GM19328 (cell line): Measurements from ENCODE around the gene PFN1.

Experiments
- ATAC-seq: cut with Tn5 transposase; IDR thresholded peaks from one replicate; pipeline ENCODE4 v1.9.1; 2021; ENCODE audit warnings: mild to moderate bottlenecking, moderate library complexity; ENCODE audit not compliant: unreplicated experiment

PFN1 gene

DNA sequence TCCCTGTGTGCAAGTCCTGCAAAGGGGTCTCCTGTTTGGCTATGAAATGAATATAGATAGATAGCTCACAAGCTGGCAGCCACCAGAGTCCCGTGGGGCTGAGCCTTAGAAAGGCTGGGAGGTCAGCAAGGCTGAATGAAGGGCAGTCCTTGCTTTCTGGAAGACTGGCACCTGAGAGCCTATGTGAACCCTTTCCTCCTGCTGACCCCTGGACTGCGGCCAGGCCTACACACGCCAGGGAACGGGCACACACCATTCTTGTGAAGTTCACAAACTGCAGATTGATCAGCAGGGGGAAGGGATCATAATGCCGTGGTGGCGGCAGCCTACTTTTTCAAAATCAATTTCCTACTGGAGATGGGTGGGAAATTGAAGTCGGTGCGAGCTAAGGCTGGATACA is 50.0 kb downstream of the PFN1 start:
- no peak for ATAC-seq

DNA sequence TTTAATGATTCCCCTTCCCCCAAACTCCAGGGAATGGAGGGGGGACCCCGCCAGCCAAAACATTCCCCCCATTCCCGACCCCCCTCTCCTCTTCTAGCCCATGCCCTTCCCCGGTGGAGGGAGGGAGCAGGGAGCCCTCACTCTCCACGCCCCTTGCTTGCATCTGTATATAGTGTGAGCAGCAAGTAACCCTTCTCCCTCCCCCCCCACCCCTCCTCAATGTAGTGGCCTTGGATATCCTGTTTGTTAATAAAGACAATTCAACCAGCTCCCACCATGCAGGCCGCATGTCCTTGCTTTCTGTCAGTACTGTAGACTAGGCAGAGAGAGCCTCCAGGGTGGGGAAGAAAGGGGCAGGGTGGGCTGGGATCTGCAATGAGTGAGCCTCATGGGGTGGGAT is 50.5 kb downstream of the PFN1 start:
- no peak for ATAC-seq

DNA sequence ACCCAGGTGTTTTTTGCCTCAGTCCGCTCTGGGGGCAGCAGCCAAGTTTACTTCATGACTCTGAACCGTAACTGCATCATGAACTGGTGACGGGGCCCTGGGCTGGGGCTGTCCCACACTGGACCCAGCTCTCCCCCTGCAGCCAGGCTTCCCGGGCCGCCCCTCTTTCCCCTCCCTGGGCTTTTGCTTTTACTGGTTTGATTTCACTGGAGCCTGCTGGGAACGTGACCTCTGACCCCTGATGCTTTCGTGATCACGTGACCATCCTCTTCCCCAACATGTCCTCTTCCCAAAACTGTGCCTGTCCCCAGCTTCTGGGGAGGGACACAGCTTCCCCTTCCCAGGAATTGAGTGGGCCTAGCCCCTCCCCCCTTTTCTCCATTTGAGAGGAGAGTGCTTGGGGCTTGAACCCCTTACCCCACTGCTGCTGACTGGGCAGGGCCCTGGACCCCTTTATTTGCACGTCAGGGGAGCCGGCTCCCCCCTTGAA is 51.1 kb downstream of the PFN1 start:
- no peak for ATAC-seq

DNA sequence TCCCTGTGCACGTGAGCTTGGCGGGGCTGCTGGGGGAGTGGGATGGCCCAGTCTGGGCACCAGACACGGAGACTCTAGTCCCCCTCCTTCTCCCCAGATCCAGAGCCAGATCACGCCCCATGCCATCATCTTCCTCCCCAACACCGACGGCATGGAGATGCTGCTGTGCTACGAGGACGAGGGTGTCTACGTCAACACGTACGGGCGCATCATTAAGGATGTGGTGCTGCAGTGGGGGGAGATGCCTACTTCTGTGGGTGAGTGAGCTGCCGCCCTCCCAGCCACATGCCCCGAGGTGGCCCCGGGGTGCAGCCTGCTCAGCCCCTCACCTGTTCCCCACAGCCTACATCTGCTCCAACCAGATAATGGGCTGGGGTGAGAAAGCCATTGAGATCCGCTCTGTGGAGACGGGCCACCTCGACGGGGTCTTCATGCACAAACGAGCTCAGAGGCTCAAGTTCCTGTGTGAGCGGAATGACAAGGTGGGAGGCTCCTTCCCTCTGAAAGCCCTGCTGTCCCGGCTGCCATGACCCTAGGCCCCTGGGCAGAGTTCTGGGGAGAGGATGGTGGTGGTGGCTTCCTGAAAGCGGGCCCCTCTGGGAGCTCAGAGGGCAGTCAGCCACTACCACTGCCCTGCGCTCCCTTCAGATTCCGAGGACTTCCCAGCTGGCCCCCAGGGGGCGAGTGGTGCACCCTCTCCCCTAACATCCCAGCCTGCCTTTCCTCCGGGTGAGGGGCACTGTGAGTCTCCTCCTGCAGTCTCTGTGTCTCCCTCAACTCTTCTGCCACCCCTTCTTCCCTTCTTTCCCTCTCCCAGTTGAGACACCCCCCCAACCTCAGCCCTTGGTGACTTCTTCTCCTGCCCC is 51.8 kb downstream of the PFN1 start:
- ATAC-seq: no peak

DNA sequence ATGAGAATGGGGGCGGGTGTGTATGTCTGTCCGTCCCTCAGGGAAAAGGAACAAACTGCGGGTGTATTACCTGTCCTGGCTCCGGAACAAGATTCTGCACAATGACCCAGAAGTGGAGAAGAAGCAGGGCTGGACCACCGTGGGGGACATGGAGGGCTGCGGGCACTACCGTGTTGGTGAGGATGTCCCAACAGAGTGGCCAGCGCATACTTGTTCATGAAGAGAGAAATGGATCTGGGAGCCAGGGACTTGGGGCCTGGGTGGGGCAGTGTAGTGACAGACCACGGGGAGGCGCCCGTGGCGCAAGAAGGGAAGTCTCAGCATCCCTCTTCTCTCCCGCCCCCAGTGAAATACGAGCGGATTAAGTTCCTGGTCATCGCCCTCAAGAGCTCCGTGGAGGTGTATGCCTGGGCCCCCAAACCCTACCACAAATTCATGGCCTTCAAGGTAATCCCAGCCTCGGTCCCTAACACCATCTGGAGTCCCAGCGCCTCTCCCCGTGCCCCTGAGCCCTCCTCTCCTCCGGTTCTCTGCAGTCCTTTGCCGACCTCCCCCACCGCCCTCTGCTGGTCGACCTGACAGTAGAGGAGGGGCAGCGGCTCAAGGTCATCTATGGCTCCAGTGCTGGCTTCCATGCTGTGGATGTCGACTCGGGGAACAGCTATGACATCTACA is 52.5 kb downstream of the PFN1 start:
- ATAC-seq: no peak
